Endodermal cell (in vitro differentiated cells): ENCODE data around the gene ARHGAP1. TPM values are rescaled to one million over a fixed set of nuclear protein-coding genes. Genes with fewer than 3 reads are reported as not detected.
A peak's percentile ranks its signal among the peaks of the same experiment; 100 is the strongest.

Experiments
- DNase-seq: peaks from one replicate; pipeline ENCODE4 v3.0.0-alpha.2; 2017
- H3K27ac ChIP-seq: 2 replicates; pipeline ENCODE4 v1.5.1; 2013; ENCODE audit warnings: mild to moderate bottlenecking, low read depth, low read length, moderate library complexity
- H3K27me3 ChIP-seq: 2 replicates; pipeline ENCODE4 v1.6.1; 2013; ENCODE audit warnings: mild to moderate bottlenecking, low read length, moderate library complexity; ENCODE audit not compliant: insufficient read depth, control insufficient read depth, poor library complexity, severe bottlenecking
- H3K36me3 ChIP-seq: 2 replicates; pipeline ENCODE4 v1.7.0; 2013; ENCODE audit warnings: mild to moderate bottlenecking, low read length, moderate library complexity; ENCODE audit not compliant: control insufficient read depth, insufficient read depth
- H3K4me1 ChIP-seq: one replicate; pipeline ENCODE4 v1.7.0; 2013; ENCODE audit warnings: low read length; ENCODE audit not compliant: control insufficient read depth, insufficient read depth
- H3K4me3 ChIP-seq: 2 replicates; pipeline ENCODE4 v1.5.1; 2013; ENCODE audit warnings: mild to moderate bottlenecking, low read length, moderate library complexity
- H3K9ac ChIP-seq: 2 replicates; pipeline ENCODE4 v1.6.1; 2013; ENCODE audit warnings: mild to moderate bottlenecking, low read length, moderate library complexity; ENCODE audit not compliant: poor library complexity, severe bottlenecking; ENCODE audit errors: extremely low read depth
- H3K9me3 ChIP-seq: 2 replicates; pipeline ENCODE4 v1.6.1; 2013; ENCODE audit warnings: mild to moderate bottlenecking, low read length, moderate library complexity; ENCODE audit not compliant: control insufficient read depth
- H3K27ac Mint-ChIP-seq: 2 replicates; pipeline ENCODE4 v1.8.0; 2020; ENCODE audit warnings: mixed read lengths
- H3K27me3 Mint-ChIP-seq: 2 replicates; pipeline ENCODE4 v1.8.0; 2021; ENCODE audit warnings: mild to moderate bottlenecking, mixed read lengths; ENCODE audit not compliant: insufficient read depth
- H3K36me3 Mint-ChIP-seq: 2 replicates; pipeline ENCODE4 v1.8.0; 2020; ENCODE audit warnings: low read depth, mixed read lengths
- H3K4me1 Mint-ChIP-seq: 2 replicates; pipeline ENCODE4 v1.8.0; 2020; ENCODE audit warnings: mixed read lengths
- H3K4me3 Mint-ChIP-seq: 2 replicates; pipeline ENCODE4 v1.8.0; 2020; ENCODE audit warnings: mild to moderate bottlenecking, moderate library complexity, mixed read lengths
- H3K9me3 Mint-ChIP-seq: 2 replicates; pipeline ENCODE4 v1.8.0; 2020; ENCODE audit warnings: mild to moderate bottlenecking, mixed read lengths
- CTCF ChIP-seq: fragments of 200-600 bp; sonication (generic); conservative IDR thresholded peaks from 2 replicates; pipeline ENCODE4 v1.5.0; 2021; ENCODE audit warnings: antibody characterized with exemption, mild to moderate bottlenecking
- WGBS, 2 experiments: methylation state at CpG; one replicate each; pipeline versions ENCODE4 v1.1.5 to v1.1.7; 2013; ENCODE audit warnings: missing lambda C conversion rate in 2 of 2, mixed read lengths in 1 of 2; ENCODE audit not compliant: insufficient coverage in 1 of 2, insufficient read length in 1 of 2; 5-methylcytosine and 5-hydroxymethylcytosine counted together
- total RNA-seq, 2 donors: library from RNA; stranded (reverse); fragmentation: NEBNext Ultra II Directional in 1 of 2; extraction: Animal tissue kit (Norgen Biotek cat#: 25700) in 1 of 2; gene quantifications; 2 replicates in 1 of 2; 3 replicates in 1 of 2; pipeline ENCODE4 v1.2.1, GENCODE V29; 2021

Gene ARHGAP1
- total RNA-seq, 2 donors from 2014 or later = 53.4 to 56.6 TPM

DNA sequence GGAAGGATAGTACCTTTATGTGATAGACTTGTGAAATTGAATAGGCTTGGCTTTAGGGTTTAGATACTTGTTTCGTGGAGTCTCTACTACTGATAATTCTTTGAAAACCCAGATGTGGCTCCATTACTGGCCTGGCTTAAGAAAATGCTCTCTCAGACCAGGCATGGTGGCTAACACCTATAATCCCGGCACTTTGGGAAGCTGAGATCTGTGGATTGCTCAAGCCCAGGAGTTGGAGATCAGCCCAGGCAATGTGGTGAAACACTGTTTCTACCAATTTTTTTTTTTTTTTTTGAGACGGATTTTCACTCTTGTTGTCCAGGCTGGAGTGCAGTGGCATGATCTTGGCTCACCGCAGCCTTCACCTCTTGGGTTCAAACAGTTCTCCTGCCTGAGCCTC, 42.2 kb downstream of the ARHGAP1 start:
- Histone ChIP-seq H3K27me3 (no peaks in the 10 kb centered on the region), H3K36me3 (peaks cover 84% of the 10 kb centered on the region), H3K27ac (no peak overlapping the region), H3K4me1 (no peaks in the 10 kb centered on the region), H3K4me3 (no peak overlapping the region), H3K9ac (no peak overlapping the region), H3K9me3 (no peaks in the 10 kb centered on the region)
- H3K9me3 Mint-ChIP-seq = no peaks in the 10 kb centered on the region
- H3K36me3 Mint-ChIP-seq = peaks cover 75% of the 10 kb centered on the region
- TF ChIP-seq CTCF = no peak
- no peaks in the 10 kb centered on the region for H3K27me3 Mint-ChIP-seq
- DNase-seq = no peak
- peak overlapping the region; percentile 5 for H3K27ac Mint-ChIP-seq
- no peak overlapping the region for H3K4me3 Mint-ChIP-seq
- 87 to 92% methylated on average over 4 of the region's 4 CpGs for WGBS, 2 experiments
- H3K4me1 Mint-ChIP-seq = peaks cover 1% of the 10 kb centered on the region

- peaks cover 88% of the 10 kb centered on the region for H3K36me3 ChIP-seq
- DNase-seq = no peak
- no peak overlapping the region for H3K4me3 ChIP-seq
- no peaks in the 10 kb centered on the region for H3K4me1 ChIP-seq
- H3K9me3 ChIP-seq = no peaks in the 10 kb centered on the region
- Mint-ChIP-seq H3K9me3 (no peaks in the 10 kb centered on the region), H3K36me3 (peaks cover 77% of the 10 kb centered on the region), H3K27me3 (no peaks in the 10 kb centered on the region), H3K4me3 (no peak overlapping the region), H3K27ac (no peak overlapping the region), H3K4me1 (no peaks in the 10 kb centered on the region)
- no peak overlapping the region for H3K27ac ChIP-seq
- no peak for TF ChIP-seq CTCF
- WGBS, 2 experiments = 98 to 100% methylated on average over 1 to 3 of the region's 3 CpGs
- no peaks in the 10 kb centered on the region for H3K27me3 ChIP-seq
- H3K9ac ChIP-seq = no peak overlapping the region
These were observed 43.2 kb downstream of the ARHGAP1 start for GRCh38 chr11:46657186-46657585.

GRCh38 chr11:46655631-46656030, 44.8 kb downstream of the ARHGAP1 start:
- no peak overlapping the region for H3K9ac ChIP-seq
- no peaks in the 10 kb centered on the region for H3K9me3 ChIP-seq
- no peak overlapping the region for H3K4me3 ChIP-seq
- Mint-ChIP-seq H3K27ac (no peak overlapping the region), H3K27me3 (no peaks in the 10 kb centered on the region), H3K36me3 (peaks cover 79% of the 10 kb centered on the region), H3K4me1 (no peaks in the 10 kb centered on the region), H3K4me3 (no peak overlapping the region), H3K9me3 (no peaks in the 10 kb centered on the region)
- no peaks in the 10 kb centered on the region for H3K4me1 ChIP-seq
- no peak for DNase-seq
- WGBS, 2 experiments = 87 to 93% methylated on average over 4 of the region's 4 CpGs
- no peak overlapping the region for H3K27ac ChIP-seq
- TF ChIP-seq CTCF = no peak
- H3K27me3 ChIP-seq = no peaks in the 10 kb centered on the region
- H3K36me3 ChIP-seq = peaks cover 92% of the 10 kb centered on the region
